ENCODE measurements around the gene ZNF618.

DNA sequence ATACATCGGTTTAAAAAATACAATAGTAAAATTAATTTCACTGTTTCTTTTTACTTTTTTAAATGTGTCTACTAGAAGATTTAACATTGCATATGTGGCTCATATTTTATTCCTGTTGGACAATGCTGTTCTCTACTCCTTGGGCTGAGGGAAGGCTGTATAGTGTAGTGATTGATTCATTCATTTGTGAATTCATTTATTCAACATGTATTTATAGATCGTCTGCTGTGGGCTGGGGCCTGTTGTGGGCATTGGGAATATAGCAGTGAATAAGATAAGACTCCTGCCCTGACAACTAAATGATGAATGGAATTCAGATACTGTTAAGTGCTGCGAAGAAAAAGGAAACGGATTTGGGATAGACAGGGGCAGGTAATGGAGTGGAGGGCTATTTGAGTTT, 55.7 kb downstream of the ZNF618 start:
- TF ChIP-seq EZH2phosphoT487 (IDR thresholded peaks at IDR 0.05; ENCODE audit: borderline replicate concordance, low read length) (no peak), EZH2 (IDR thresholded peaks at IDR 0.05; ENCODE audit: low read length, unreplicated experiment) (no peak)
- TF ChIP-seq, protein P1, sequence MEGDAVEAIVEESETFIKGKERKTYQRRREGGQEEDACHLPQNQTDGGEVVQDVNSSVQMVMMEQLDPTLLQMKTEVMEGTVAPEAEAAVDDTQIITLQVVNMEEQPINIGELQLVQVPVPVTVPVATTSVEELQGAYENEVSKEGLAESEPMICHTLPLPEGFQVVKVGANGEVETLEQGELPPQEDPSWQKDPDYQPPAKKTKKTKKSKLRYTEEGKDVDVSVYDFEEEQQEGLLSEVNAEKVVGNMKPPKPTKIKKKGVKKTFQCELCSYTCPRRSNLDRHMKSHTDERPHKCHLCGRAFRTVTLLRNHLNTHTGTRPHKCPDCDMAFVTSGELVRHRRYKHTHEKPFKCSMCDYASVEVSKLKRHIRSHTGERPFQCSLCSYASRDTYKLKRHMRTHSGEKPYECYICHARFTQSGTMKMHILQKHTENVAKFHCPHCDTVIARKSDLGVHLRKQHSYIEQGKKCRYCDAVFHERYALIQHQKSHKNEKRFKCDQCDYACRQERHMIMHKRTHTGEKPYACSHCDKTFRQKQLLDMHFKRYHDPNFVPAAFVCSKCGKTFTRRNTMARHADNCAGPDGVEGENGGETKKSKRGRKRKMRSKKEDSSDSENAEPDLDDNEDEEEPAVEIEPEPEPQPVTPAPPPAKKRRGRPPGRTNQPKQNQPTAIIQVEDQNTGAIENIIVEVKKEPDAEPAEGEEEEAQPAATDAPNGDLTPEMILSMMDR (conservative IDR thresholded peaks at IDR 0.05; ENCODE audit: low read depth, low read length) = no peak

All from PC-3 (cell line).